Mucosa of gallbladder (tissue), 1 donor: Measurements from ENCODE around the gene DEAF1. TPM values are rescaled to one million over a fixed set of nuclear protein-coding genes. Genes with fewer than 3 reads are reported as not detected.
A peak's percentile ranks its signal among the peaks of the same experiment; 100 is the strongest.

ENCODE experiments used
- DNase-seq: peaks from one replicate; pipeline ENCODE4 v3.0.0-alpha.2; 2020; ENCODE audit warnings: low spot score
- total RNA-seq: library from RNA; stranded (reverse); gene quantifications from one replicate; pipeline ENCODE4 v1.2.1, GENCODE V29; 2021
- donor health status: DM: no; HTN: no; CAD: no.

The DEAF1 gene
- total RNA-seq, 1 donor from 2014 or later, result 45.0 TPM

DNA sequence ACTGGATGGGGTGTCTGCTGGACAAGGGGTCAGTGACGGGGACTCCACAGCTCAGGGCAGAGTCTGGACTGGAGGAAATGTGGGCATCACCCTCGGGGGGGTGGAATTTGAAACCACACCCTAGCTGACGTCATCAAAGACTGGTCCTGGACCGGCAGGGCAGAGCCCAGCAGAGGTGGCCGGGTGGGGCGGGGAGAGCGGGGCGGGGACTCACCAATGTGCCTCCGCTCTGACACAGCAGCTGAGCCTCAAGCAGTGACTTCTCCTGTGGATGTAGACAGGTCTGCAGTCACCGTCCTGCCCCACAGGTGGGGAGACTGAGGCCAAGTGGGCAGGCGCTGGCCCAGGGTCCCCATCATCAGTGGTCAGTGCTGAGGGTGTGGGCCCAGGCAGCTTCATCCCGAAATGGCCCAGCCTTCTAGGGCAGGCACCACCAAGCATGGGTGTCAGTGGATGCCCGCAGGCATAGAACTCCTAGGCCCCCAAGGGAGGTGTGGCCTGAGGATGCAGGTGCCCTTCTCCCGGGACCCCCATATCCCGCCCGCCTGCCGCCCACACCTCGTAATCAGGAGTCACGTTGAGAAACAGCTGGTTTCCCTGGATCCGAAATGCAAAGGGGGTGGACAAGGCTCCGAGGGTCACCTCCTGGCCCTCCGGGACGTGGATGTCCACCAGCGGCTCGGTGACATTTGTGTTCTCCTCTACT is 70.9 kb downstream of the DEAF1 start:
- peak; percentile 64 for DNase-seq

DNA sequence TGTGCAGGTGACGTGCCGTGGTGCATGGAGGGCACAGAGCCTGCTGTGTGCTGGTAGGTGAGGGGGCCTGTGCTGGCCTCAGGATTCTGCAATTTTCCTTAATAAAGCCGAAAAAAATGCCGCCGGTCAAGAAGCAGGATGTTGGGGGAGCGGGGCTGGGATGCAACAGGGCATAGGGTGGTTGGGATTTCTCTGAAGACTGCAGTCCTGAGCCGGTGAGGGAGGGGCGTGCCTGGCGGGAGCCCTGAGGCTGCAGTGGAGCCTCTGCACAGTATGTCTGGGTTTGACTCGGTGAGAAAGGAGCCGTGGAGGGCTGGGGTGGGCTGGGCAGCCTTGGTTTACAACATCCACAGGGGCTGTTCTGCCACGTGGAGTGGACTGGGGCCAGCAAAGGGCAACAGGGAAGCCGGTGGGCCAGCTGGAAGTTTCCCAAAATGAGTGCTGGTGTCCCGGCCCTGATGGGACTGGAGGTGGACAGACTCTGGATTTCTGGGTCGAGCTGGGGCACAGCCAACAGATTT is 71.6 kb downstream of the DEAF1 start:
- no peak for DNase-seq

DNA sequence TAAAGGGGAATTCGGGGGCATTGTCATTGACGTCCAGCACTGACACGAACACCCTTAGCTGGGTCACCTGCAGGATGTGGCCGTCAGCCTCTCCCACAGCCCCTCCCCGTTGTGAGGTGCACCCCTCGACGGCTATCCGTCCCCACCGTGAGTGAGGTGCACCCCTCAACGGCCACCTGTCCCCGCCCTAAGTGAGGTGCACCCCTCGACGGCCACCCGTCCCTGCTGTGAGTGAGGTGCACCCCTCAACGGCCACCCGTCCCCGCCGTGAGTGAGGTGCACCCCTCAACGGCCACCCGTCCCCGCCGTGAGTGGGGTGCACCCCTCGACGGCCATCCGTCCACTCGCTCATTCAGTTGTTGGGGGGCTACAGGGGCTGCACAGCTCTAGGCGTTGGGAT is 73.2 kb downstream of the DEAF1 start:
- DNase-seq, result no peak

DNA sequence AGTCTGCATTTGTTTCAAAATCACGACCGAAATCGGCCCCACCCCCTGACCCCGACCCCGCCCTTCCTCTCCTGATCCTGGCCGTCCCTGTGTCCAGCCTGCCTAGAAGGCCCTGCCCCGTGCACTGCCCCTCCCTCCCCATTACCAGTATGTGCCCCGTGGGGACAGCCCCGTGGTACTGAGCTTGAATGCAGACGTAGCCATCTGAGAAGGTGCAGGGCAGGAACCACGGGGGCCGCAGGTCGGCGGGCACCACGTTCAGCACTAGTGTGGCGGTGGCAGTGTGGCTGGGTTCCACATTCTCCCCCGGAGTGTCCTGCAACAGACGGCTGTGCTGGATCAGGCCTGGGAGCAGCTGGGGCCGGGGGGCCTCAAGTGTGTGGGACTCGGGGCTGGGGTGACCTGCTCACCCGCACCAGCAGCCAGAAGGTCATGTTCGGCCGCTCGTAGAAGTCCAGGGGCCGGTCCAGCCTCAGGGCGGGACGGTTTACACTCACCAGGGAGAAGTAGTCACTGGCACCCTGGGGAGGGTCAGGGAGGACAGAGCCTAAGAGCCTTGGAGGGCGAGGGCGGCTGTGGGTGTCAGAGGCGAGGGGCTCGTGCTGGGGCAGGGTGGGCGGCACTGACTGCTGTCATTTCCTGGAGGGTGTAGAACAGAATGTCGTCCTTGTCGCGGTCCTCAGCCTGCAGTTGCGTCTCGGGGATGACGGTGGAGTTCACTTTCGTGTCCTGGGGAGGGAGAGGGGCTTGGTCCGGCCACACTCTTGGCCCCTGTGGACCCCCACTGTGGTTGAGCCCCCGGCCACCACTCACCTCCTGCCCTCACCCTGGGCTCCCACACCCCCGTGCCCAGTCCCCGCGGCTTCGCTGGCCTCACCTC is 73.8 kb downstream of the DEAF1 start:
- DNase-seq, result no peak

DNA sequence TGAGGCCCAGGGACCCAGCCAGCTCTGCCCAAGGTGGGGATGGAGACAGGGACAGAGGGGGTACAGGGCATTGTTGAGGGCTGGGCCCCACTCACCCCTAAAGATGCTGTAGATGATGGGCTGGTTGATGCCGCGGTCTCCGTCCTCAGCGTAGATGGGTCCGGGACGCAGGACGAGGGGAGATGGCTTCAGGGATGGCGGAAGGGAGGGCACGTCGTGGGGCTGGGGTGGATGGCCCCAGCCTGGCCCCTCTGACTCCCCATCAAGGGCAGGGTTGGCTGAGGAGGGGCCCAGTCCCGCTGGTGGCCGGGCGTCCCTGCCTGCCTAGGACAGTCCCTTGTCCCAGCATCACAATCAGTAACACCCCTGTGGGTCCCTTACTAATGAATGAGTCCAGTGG is 74.8 kb downstream of the DEAF1 start:
- DNase-seq, result no peak

DNA sequence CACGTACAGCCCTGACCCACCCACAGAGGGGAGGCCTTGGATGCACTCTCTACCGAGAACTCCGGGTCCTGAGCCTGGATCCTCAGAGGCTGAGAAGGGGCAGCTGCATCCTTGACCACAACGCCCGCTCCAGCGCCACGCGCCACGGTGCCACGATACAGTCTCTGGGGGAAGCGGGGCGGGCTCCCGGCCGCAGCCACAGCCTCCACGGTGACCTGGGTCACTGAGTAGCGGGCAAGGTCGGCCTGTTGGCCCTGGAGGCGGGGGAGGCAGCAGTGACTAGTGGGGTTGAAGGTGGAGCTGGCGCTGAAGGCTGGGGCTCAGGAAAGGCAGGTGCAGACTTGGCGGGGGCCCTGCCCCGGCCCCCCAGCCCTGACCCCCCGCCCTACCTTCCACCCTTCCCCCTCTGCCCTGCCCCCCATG is 75.4 kb downstream of the DEAF1 start:
- no peak for DNase-seq

DNA sequence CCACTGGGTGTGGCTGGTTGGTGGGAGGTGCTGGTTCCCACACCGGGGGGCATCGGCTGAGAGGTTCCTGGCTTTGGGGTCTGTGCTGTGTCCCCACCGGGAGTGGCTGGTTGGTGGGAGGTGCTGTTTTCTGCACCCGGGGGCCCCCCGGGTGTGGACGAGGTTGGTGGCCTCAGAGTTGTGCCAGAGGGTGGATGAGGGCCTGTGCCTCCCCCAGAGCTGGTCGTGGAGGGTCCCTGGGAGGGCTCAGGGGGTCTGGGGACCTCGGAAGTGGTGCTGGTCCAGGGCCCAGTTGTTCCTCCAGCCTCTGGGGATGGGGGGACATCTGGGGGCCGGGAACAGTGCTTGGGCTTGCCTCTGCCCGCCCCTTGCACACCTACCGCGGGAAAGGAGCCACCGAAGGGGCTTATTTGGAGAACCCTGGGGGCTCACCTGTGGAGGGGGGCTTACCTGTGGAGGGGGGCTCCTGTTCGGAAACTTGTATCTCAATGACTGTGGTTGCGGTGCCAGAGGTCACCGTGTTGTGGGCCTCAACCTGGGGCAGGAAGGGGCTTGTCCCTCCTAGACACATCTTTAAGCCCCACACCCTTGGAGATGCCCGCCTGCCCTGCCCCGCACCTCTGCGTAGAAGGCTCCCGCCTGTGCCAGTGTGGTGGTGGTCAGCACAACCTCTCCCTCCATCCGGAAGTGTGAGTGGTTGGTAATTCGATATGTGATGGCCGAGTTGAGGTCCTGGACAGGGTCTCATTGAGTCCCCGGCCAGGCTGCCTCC is 76.0 kb downstream of the DEAF1 start:
- no peak for DNase-seq

DNA sequence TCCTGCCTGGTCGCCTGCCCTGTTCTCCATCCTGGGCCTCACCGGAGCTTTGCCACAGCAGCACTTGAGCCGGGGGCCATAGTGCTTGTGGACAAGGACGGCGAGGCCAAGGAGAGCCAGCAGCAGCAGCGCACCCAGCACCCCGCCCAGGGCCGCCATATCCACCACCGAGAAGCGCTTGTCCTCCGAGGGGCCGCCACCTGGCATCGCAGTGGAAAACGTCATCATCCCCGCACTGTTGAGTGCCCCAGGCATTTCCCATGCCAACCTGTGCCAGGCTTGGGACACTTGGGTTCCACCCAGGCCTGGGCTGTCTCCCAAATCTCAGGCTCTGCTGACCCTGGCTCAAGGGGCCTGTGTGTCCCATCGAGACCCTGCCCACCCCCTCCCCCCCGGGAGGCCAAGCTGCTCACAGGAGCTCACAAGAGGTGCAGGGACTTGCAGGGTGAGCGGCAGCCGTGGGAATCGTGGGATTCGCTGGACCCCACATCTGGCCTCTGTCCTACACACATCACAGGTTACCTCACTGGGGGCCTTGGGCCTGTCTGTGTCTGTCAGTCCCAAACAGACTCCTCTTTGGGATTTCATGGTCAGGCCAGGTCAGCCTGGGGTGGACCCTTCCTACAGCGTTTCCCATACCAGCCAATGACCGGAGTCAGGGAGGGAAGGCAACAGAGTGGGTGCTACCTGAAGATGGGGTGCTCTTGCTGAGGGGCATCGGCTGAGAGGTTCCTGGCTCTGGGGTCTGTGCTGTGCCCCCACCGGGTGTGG is 76.9 kb downstream of the DEAF1 start:
- no peak for DNase-seq

DNA sequence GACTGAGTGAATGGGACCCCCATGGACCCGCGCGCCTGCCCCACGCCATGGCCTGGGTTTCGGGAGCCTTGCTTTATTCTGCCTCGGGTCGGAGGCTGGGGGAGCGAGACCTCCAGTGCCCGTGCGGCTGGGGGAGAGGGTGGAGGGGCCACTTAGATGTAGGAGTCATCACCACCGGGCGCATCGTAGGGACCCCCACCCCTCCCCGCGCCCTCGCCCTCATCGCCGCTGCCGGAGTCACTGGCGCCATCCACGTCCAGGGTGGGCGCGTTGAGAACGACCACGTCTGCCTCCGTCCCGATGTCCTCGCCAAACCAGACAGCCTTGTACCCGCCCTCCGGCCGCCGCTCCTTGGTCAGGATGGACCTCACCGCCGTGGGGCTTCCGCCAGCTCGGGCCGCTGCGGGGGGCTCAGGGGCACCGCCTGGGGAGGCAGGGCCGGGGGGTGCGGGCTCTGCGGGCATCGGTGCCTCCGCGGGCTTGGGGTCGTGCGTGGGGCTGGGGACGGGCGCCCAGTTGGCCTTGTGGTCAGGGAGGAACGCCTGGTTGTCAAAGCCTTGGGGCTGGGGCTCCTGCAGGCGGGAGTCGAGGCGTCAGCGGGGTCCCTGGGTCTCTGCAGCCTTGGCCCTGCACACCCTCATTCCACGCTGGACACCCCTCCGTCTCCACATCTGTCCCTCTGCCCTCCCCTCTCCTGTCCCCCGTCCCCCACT is 77.7 kb downstream of the DEAF1 start:
- DNase-seq, result no peak

DNA sequence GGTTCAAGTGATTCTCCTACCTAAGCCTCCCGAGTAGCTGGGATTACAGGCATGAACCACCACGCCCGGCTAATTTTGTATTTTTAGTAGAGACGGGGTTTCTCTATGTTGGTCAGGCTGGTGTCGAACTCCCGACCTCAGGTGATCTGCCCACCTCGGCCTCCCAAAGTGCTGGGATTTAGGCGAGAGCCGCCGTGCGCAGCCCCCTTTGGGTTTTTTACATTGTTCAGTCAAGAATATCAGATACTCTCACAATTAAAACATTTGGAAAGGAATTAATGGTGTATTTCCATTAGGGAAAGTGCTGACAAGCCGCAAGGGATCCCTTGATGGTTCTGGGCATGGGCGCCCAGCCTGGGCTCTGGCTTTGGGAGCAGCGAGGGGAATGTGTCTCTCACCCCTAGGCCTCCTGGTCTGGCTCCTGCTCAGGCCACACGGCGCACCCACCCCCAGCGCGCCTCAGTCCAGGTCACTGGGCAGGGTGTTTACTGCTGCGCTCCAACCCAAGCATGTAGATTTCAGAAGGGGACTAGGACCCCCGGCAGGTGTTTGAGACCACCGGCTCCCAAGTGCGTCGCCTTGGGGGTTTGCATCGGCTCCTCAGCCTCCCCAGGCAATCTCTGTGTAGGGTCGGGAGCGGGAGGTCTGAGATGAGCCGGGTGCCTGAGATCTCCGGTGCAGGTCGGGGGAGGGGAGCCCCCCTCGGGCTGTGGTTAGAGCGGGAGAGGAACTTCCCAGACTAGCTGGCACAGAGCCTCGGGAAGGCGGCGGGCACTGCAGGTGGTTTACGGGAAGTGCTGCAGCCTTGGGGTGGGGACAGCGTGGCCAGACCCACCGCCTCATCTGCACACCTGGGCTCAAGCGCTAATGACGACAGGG is 78.5 kb downstream of the DEAF1 start:
- DNase-seq, result no peak

DNA sequence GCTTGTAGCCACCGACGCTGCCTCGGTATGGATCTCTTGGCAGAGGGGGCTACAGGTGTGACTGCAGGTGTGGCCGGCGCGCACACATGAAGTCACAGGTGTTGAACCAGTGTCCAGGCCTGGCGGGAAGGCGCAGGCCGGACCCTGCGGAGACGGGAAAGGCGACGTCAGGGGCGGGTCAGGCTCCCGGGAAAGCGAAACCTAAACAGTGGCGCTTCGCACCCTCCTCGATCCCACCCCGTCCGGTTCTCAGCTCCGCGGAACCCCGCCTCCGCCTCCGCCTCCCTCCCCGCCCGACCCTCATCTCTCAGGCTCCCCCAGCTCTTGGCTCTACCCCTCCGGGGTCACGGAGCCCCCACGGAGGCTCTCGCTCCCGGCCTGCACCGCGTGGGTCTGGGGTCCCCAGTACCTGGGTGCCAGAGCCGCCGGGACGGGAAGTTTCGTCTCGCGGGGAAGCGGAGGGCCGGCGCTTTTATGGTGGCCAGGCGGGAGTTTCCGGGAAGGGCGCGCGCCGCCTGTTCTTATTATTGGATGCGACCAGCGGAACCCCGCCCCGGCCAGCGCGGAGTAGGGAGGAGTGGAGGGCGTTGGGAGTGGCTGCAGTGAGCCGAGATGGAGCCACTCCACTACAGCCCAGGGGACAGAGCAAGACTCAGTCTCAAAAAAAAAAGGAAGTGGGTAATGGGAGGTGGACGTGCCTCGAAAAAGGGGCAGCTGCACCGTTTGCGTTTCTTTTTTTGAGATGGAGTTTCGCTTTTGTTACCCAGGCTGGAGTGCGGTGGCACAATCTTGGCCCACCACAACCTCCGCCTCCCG is 79.3 kb downstream of the DEAF1 start, which contains the start of gene IRF7:
IRF7 (minus strand) TSS at position 447 of the 816 bp plus-strand sequence. CDS start 586 bp downstream, outside the sequence.
- DNase-seq, result peak; percentile 95

DNA sequence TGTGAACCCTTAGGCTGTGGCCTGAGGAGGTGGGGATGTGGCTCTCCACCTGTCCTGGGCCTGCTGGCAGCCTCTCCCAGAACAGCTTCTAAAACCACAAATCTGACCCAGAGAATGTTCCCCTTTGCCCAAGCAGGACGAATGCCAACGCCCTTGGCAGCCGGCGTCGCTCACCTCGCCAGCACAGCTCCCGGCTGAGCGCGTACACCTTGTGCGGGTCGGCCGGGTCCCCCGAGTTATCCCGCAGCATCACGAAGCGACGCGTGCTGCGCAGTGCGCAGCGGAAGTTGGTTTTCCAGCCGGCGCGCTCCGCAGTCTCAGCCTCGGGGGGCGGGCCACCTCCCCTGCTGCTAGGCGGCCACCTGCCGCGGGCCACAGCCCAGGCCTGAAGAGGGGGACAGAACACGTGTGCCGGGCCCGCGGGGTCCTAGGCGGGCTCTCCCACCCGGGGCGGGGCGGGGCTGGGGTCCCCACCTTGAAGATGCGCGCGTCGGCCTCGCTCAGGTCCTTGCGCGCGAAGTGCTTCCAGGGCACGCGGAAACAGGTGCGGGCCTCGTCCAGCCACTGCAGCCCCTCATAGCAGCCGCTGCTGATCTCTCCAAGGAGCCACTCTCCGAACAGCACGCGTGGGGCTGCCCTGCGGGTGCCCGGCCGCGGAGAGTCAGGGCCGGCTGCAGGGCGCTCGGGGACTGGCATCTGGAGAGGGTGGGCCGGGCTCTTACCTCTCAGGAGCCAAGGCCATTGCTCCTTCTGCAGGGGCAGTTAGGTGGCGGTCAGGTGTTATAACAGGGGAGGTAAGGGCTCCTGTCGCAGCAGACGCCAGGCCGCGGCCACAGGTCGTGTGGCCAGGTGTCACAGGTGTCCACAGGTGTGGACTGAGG is 80.2 kb downstream of the DEAF1 start:
- no peak for DNase-seq

DNA sequence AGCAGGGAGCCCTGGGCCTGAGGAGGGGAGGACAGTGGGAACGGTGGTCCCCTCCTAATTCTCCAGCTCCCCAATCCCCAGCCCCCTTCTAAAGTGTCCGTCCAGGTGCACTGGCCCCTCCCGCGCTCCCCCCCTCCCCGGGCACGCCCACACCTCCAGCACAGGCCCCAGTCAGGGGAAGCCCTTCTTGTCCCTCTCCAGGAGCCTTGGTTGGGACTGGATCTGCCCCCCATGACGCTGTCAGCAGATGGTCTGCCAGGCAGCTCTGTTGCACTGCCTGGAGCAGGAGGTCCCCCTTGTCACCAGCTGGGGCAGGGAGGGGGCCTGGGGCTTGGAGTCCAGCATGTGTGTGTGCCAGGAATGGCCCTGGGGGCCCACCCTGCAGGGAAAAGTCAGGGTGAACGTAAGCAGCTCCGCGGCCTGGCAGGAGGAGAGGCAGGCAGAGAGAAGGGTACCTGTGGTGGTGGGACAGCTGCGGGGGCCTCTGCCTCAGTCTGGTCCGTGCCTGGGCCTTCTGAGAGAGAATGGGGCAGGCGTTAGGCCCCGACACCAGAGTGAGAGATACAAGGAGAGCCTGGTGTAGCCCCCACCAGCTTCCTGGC is 80.9 kb downstream of the DEAF1 start:
- no peak for DNase-seq

DNA sequence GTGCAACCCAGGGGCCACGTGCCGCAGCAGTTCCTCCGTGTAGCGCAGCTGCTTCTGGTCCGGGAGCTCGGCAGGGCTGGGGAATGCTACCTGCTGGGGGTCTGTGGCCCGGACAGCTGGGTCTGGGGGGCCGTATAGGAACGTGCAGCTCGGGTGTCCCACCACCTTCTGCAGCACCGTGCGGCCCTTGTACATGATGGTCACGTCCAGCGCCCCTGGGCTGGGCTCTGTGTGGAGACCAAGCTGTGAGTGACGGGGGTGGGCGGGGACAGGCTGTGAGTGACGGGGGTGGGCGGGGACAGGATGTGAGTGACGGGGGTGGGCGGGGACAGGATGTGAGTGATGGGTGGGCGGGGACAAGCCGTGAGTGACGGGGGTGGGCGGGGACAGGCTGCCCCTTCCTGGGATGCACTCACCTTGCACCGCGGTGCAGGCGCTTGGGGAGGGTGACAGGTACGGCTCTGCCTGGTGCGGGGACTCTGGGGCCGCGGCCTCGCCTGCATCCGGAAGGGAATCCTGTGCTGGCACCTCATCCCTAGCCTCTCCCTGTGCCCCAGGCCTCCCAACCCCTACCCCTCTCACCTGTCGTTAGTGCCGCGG is 81.6 kb downstream of the DEAF1 start:
- peak; percentile 56 for DNase-seq

DNA sequence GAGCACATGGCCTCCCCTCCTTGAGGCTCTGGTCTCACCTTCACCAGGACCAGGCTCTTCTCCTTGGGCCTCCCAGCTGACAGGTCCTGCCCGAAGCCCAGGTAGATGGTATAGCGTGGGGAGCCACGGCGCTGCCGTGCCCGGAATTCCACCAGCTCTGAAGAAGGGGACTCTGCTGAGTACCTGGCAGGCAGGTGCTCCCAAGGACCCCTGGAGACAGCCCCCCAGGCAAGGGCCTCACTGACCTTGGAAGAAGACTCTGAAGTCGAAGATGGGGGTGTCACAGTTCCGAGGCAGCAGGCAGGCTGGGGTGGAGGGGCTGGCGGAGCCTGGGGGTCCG is 82.1 kb downstream of the DEAF1 start:
- DNase-seq, result no peak

DNA sequence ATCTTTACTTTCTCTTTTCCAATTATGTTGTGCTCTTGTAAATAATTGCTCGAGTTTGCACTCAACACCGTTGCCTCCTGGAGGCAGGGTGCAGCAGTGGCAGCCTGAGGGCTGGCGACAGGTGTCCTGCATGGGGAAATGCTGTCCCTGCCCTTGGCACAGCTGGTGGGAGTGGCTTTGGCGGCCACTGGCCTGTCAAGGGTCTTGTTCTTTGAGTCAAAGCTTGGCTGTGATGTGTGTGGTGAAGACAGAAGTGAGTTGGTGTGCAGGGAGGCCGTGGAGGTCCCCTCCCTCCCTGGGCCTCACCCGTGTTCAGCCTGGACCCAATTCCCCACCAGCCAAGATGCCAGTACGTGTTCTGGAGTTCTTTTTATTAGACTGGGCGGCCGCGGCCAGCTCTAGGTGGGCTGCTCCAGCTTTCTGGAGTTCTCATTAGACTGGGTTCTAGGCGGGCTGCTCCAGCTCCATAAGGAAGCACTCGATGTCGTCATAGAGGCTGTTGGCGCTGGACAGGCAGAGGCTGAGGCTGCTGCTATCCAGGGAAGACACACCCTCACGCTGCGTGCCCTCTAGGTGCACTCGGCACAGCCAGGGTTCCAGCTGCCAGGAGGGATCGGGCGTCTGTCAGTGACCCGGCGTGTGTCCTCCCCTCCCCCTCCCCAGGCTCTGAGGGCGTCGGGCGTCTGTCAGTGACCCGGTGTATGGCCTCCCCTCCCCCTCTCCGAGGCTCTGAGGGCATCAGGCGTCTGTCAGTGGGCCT is 82.6 kb downstream of the DEAF1 start:
- peak; percentile 54 for DNase-seq
